HFF-Myc (cell line): ENCODE data around the gene EPHB2.

Experiments
- DNase-seq: peaks from one replicate; pipeline ENCODE4 v3.0.0-alpha.2; 2011; ENCODE audit warnings: low read depth; ENCODE audit errors: extremely low read depth
- H3K4me3 ChIP-seq: replicated peaks from 2 replicates; pipeline ENCODE4 v1.5.1; 2011; ENCODE audit warnings: low read depth, mild to moderate bottlenecking, control low read depth, low read length
- CTCF ChIP-seq: IDR thresholded peaks from 2 replicates; pipeline ENCODE4 v1.5.1; 2012; ENCODE audit warnings: mild to moderate bottlenecking, low read depth, low read length, control low read depth; ENCODE audit errors: missing control alignments

The EPHB2 gene

GRCh38 chr1:22763487-22764200, 53.0 kb downstream of the EPHB2 start:
- no peak overlapping the region for H3K4me3 ChIP-seq
- no peak for DNase-seq
- TF ChIP-seq CTCF, result no peak

GRCh38 chr1:22767852-22768251, 57.2 kb downstream of the EPHB2 start:
- no peak for DNase-seq
- no peak for TF ChIP-seq CTCF
- no peak overlapping the region for H3K4me3 ChIP-seq

GRCh38 chr1:22769932-22770331, 59.3 kb downstream of the EPHB2 start:
- no peak overlapping the region for H3K4me3 ChIP-seq
- TF ChIP-seq CTCF, result no peak
- no peak for DNase-seq

- H3K4me3 ChIP-seq, result no peak overlapping the region
- no peak for DNase-seq
Measured at GRCh38 chr1:22772014-22772413, 61.4 kb downstream of the EPHB2 start.

GRCh38 chr1:22773981-22774832, 63.6 kb downstream of the EPHB2 start:
- H3K4me3 ChIP-seq, result no peak overlapping the region
- TF ChIP-seq CTCF, result no peak
- no peak for DNase-seq

More at GRCh38 chr1:22772014-22772413, 61.4 kb downstream of the EPHB2 start:
- TF ChIP-seq CTCF, result no peak

- DNase-seq, result no peak
- no peak overlapping the region for H3K4me3 ChIP-seq
- TF ChIP-seq CTCF, result no peak
Measured at GRCh38 chr1:22774833-22775182, 64.2 kb downstream of the EPHB2 start.
